Fibroblast of the aortic adventitia (primary cell): ENCODE measurements around the gene PKDCC. TPM values are rescaled to one million over a fixed set of nuclear protein-coding genes. Genes with fewer than 3 reads are reported as not detected.

ENCODE experiments used
- DNase-seq: peaks from one replicate; pipeline ENCODE4 v3.0.0-alpha.2; 2010; ENCODE audit warnings: low read depth
- H3K4me3 ChIP-seq: 2 replicates; pipeline ENCODE4 v1.5.1; 2011; ENCODE audit warnings: low read depth, mild to moderate bottlenecking, control low read depth, low read length, moderate library complexity
- total RNA-seq: library from RNA; depleted of rRNA; stranded (reverse); fragments of >200 nt; gene quantifications from 2 replicates; pipeline ENCODE4 v1.2.3, GENCODE V29; 2012; ENCODE audit warnings: low replicate concordance
- TF ChIP-seq, protein P1 (sequence below): IDR thresholded peaks from 2 replicates; pipeline ENCODE4 v1.5.1; 2011; ENCODE audit warnings: mild to moderate bottlenecking, low read length, control low read depth, inconsistent platforms; ENCODE audit not compliant: insufficient read depth

The PKDCC gene
- total RNA-seq, 1 donor, result 19.7 TPM

DNA sequence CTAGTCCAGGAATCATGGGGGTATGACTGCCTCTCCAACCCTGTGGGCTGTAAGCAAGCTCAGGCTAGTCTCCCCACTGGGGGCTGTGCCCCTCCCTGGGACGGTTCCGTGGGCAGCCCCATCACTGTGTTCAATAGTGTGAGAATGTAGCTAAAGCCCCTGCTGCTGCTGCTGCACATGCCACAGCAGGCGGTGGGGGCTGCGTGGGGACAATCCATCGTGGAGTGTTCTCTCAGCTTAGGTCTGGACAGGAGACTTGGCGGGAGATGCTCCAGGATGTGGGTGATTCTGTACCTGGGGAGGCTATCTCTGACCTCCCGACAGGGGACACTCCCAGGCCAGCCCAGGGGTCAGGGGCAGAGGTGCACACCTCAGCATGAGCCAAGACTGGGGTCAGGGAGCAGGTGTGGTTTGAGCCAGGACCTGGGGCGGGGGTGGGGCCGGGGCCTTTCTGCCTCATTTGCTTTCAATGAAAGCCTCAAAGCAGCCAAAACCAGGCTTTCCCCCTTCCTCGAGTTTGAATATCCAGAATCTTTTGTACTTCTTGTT, 10.2 kb downstream of the PKDCC start:
- H3K4me3 ChIP-seq, result no peak overlapping the region
- no peak for DNase-seq
- TF ChIP-seq, protein P1, sequence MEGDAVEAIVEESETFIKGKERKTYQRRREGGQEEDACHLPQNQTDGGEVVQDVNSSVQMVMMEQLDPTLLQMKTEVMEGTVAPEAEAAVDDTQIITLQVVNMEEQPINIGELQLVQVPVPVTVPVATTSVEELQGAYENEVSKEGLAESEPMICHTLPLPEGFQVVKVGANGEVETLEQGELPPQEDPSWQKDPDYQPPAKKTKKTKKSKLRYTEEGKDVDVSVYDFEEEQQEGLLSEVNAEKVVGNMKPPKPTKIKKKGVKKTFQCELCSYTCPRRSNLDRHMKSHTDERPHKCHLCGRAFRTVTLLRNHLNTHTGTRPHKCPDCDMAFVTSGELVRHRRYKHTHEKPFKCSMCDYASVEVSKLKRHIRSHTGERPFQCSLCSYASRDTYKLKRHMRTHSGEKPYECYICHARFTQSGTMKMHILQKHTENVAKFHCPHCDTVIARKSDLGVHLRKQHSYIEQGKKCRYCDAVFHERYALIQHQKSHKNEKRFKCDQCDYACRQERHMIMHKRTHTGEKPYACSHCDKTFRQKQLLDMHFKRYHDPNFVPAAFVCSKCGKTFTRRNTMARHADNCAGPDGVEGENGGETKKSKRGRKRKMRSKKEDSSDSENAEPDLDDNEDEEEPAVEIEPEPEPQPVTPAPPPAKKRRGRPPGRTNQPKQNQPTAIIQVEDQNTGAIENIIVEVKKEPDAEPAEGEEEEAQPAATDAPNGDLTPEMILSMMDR, result no peak

DNA sequence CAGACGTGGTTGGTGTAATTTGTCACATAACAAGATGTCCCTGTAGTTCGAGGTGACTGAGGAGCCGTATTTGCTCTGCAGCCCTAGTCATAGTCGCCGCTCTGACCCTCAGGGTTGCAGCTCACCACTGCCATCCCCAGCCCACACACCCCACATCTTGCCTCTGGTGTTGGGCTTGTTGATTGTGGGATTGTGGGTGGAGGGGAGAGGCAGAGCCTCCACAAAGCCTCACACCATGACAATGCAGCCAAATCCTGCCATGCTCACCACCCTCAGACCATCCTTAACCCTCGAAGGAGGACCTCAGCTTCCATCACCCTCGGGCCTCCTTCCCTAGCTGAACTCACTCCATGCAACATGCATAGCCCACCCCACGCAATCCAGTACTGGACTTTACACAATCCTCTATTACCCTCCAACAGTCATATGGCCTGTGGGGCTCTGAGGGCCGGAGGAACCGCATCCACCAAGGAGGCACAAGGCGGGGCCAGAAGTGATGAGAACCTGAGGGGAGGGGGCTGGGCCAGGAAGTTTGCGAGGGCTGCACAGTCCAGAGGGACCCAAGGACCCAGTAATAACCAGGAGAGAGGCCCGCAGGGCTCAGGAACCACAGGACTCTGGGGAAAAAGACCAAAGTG, 11.6 kb downstream of the PKDCC start:
- DNase-seq, result no peak
- no peak overlapping the region for H3K4me3 ChIP-seq
- TF ChIP-seq, protein P1, result no peak

DNA sequence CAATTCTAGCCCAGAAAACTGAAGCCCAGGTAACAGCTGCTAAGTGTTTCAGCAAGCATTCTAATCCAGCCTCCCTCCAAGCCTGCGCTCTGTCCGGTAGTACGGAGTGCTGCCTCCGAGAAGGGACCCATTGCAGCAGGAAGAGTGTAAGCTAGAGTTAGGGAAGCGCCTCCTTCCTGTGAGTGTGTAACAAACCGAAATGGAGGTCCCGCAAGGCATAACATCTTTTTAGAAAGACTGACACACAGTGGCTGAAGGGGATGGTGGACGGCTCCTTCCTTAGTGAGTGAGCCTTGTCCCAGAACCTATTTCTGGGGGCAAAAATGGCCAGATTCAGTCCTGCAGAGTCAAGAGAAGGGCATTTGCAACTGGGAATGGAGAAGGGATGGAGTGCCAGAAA, 12.2 kb downstream of the PKDCC start:
- DNase-seq, result no peak
- TF ChIP-seq, protein P1, result no peak
- H3K4me3 ChIP-seq, result no peak overlapping the region

DNA sequence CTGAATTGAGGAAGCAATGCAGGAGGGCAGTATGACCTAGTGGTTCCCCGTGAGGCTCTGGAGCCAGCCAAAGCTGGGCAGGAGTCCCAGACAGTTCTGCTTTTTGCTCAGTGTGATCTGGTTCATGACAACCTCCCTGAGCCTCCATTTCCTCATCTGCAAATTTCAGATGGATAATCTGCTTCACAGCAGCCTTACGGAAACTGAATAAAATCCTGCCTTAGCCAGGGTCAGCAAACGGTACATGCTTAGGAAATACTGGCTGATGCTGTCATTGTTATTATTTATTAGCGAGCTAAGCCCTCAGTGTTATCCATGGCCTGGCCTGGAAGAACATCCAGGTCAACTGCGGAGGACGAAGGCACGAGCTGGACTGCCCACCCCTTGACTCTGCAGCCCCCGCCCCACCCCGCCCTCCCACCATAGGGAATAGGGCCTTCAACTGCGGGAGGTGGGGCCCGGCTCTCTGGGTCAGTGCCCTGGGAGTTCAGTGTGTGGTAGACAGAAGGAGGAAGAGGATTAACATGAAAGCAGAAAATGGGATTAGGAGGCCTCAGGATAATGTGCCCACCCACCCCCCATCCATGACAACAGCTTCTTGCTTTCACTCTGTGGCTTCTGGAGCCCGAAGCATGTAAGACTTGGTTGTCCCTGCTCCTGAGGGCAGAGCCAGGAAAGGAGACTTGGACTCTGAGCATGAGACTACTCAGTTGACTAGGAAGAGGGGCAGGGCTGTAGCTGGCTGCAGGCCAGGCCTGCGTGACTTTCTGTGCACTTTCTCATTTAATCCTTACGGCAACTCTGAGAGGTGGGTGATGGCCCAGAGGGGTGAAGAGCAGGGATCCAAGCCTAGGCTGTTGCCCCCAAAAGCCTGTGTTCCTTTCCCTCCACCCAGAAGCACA, 13.1 kb downstream of the PKDCC start:
- TF ChIP-seq, protein P1, result no peak
- DNase-seq, result peak; percentile 78
- H3K4me3 ChIP-seq, result no peak overlapping the region

DNA sequence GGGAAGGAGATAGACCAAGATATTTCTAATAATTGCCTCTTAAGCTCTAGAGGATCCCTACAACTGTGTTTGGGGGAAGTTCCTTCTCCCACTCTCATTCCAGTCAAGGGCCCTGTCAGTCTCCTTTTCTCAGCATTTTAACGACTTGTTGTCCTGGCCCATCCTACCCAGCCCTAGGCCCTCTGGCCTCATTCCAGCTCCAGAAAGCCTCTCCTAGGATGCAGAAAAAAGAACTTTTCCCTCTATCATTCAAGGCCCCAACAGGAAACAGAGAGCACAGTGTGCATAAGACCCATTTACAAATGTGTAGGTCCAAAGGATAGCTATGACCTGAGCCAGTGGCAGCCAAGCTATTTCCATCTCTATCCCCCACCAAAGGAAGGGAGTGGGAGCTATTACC, 14.0 kb downstream of the PKDCC start:
- TF ChIP-seq, protein P1, result no peak
- H3K4me3 ChIP-seq, result no peak overlapping the region
- DNase-seq, result no peak

DNA sequence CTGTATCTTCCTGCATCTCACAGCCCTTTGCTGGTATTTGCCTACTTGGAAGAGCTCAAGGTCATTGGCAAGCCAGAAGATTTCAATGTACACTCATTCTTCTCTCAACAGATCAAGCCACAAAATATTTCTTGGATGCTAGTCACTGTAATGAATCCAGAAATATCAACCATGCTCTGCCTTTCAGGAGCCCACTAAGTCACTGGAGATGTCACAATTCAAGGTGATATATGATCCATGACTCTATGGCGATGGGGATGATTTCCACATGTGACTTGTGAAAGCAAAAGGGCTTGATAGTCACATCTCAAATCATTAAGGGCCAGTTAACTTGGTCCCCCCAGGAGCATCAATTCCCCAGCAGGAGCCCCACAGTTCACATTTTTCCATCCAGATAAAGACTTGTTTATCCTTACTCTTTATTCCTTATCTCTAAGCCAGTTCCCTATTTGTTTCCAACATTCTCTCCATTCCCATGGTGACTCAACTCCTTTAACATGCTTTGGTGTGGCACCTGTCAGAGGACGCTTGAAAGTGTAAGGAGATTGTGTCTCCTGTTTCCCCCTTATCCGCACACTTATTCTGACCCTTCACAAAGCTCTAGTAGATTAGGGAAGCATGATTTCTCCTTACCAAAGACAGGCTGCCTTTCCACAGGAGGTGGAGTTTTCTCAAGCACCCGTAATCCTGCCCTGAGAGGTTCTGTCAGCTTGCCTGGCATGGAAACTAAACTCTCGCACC, 15.8 kb downstream of the PKDCC start:
- H3K4me3 ChIP-seq, result no peak overlapping the region
- TF ChIP-seq, protein P1, result no peak
- DNase-seq, result peak; percentile 94
